ENCODE data around the gene TLE1.

Gene TLE1

DNA sequence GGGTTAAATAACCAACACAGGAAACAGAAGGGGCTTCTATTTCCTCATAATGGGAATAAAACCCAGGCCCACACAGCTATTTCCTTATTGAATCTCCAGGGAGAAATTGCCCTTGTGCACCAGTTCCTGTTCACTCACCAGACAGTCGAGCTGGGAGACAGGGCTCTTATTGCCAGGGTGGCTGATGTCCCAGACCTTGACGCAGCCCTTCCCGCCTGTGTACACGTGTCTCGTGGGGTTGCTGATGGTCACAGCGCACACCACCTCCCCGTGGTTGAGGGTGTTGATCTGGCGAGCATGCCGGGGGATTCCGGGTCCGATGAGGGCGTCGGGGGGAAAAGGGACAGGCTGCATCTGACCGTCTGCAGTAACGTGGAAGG, 96.5 kb downstream of the TLE1 start:
- TF ChIP-seq, protein P1, sequence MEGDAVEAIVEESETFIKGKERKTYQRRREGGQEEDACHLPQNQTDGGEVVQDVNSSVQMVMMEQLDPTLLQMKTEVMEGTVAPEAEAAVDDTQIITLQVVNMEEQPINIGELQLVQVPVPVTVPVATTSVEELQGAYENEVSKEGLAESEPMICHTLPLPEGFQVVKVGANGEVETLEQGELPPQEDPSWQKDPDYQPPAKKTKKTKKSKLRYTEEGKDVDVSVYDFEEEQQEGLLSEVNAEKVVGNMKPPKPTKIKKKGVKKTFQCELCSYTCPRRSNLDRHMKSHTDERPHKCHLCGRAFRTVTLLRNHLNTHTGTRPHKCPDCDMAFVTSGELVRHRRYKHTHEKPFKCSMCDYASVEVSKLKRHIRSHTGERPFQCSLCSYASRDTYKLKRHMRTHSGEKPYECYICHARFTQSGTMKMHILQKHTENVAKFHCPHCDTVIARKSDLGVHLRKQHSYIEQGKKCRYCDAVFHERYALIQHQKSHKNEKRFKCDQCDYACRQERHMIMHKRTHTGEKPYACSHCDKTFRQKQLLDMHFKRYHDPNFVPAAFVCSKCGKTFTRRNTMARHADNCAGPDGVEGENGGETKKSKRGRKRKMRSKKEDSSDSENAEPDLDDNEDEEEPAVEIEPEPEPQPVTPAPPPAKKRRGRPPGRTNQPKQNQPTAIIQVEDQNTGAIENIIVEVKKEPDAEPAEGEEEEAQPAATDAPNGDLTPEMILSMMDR (IDR thresholded peaks at IDR 0.05; ENCODE audit: low read length, missing control alignments) = no peak
- no peak overlapping the region for H3K4me3 ChIP-seq (replicated peaks; ENCODE audit: low read depth, low read length)
- no peak for DNase-seq (ENCODE audit: low read depth)

DNA sequence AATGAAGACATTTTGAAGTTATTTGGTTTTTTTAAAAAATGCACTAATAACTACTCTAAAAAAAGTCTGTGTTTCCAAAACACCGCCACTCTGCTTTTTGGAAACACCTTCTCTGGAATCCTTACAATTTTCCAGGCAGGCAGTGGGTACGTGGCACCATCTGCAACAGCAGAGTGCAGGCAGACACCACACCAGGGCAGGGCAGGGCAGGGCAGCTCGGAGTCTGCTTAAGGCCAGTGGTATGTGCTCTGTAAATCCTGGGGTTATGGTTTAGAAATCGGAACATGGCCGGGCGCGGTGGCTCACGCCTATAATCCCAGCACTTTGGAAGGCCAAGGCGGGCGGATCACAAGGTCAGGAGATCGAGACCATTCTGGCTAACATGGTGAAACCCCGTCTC, 97.6 kb downstream of the TLE1 start:
- TF ChIP-seq, protein P1 (IDR thresholded peaks at IDR 0.05; ENCODE audit: low read length, missing control alignments) = no peak
- DNase-seq (ENCODE audit: low read depth) = no peak
- no peak overlapping the region for H3K4me3 ChIP-seq (replicated peaks; ENCODE audit: low read depth, low read length)

DNA sequence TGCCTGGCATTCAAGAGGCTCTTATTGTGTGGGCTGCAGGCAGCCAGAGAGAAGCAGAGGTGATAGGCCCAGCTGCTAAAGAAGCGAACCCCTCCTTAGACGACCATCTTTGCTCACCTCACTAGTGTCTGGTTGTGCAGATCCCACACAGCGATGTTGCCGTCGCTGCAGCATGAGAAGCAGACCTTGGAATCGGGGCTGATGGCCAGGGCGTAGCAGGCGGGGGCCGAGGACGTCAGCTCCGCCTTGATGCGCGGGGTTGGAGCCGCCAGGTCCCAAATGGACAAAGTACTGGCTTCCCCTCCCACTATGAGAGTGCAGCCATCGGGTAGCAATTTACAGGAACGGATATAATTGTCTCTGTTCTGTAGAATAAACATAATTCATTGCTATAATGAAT, 98.7 kb downstream of the TLE1 start:
- H3K4me3 ChIP-seq (replicated peaks; ENCODE audit: low read depth, low read length) = no peak overlapping the region
- TF ChIP-seq, protein P1 (IDR thresholded peaks at IDR 0.05; ENCODE audit: low read length, missing control alignments) = no peak

DNA sequence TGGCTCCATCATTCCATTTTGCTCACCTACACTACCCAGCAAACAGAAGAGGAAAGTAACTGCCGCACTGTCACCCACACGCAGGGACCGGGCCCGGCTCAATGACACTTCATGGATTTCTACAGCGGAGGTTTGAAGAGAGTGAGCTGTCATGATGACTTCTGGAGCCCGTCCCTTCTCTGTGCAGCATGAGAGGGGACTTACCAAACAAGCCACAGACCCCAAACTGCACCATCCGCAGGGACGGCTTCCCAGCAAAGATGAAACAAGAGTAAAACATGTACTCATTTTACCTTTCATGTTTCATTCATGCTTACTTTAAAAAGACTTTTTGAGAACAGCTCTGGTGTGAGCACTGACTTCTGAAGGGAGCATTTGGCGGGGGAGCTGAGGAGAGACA, 99.5 kb downstream of the TLE1 start:
- H3K4me3 ChIP-seq (replicated peaks; ENCODE audit: low read depth, low read length) = no peak overlapping the region
- DNase-seq (ENCODE audit: low read depth) = no peak
- TF ChIP-seq, protein P1 (IDR thresholded peaks at IDR 0.05; ENCODE audit: low read length, missing control alignments) = no peak

More for the DNA sequence above, 98.7 kb downstream of the TLE1 start:
- no peak for DNase-seq (ENCODE audit: low read depth)

DNA sequence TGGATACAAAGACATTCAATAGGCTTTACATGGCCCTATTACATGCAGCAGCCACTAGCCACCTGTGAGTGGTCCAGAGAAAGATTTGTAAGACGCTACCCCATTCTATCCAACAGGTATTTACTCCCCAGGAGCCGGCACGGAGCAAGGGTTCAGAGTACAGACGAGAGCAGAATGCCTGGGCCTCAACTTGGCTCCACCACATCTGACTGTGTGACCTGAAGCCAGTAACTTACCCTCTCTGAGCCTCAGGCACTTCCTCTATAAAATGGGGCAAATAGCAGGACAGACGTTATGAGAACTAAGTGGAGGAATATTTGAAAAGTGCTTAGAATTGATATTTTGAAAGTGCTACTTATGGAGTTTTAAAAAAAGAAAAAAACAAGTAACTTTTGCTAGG, 100.0 kb downstream of the TLE1 start:
- no peak for DNase-seq (ENCODE audit: low read depth)
- H3K4me3 ChIP-seq (replicated peaks; ENCODE audit: low read depth, low read length) = no peak overlapping the region
- TF ChIP-seq, protein P1 (IDR thresholded peaks at IDR 0.05; ENCODE audit: low read length, missing control alignments) = no peak

DNA sequence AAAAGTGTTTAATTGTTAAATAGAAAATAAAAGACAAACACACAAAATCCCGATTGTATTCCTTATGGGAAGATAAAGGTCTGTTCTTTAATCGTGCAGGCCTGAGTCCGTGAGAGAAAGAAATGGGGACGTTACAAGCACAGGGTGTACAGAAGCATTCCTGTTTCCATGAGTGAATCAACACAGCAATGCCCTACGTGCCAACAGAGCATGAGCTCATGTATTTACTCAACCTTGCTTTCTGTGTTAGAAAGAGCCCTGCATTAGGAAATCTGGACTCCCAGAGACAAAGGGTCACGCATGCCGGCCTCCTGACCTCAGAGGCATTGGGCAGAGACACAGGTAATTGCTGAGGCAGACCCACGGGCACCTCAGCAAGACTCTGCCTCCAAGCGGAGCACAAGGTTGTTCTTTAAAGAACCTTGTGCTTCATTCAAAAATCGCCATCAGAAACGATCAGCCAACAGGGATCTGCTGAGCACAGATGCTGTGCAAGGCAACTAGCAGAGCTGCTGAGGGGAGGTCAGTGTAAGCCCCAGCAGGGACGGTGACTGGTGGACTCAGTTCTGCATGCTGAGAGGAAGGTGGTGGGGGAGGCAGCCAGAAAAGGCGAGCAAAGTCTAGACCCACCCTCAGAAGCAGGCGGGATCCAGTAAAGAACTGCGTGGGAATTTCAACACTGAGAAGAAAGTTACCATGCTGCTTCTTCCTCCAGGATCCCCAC, 101.0 kb downstream of the TLE1 start:
- DNase-seq (ENCODE audit: low read depth) = peak; percentile 61
- TF ChIP-seq, protein P1 (IDR thresholded peaks at IDR 0.05; ENCODE audit: low read length, missing control alignments) = no peak
- H3K4me3 ChIP-seq (replicated peaks; ENCODE audit: low read depth, low read length) = no peak overlapping the region

DNA sequence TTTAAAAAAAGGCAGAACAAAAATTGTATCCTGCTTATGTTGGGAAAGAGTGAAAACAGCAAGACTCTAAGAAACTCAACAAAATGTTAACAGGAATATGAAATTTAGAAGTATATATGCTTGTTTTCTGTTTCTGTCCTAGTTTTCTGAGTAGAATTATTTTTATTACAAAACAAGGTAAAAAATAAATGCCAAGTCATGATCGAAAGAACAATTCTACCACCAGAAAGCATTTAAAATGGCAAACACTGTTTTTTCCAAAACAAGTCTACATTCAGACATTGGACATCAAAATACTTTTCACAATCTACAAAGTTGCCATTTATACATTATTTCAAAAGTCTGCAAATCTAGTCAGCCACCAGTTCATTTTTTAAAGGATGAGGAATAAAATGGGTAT, 102.6 kb downstream of the TLE1 start:
- no peak for DNase-seq (ENCODE audit: low read depth)
- no peak overlapping the region for H3K4me3 ChIP-seq (replicated peaks; ENCODE audit: low read depth, low read length)
- TF ChIP-seq, protein P1 (IDR thresholded peaks at IDR 0.05; ENCODE audit: low read length, missing control alignments) = no peak
